HG03575 (cell line): ENCODE results near the gene NFAT5.

Source experiments
- ATAC-seq: cut with Tn5 transposase; IDR thresholded peaks from one replicate; pipeline ENCODE4 v1.9.1; 2021; ENCODE audit not compliant: unreplicated experiment, insufficient number of reproducible peaks, low FRiP score; ENCODE audit errors: extremely low read depth

NFAT5 gene

GRCh38 chr16:69672998-69673713 lies 107.4 kb downstream of the NFAT5 start:
- no peak for ATAC-seq

- no peak for ATAC-seq
Observed at GRCh38 chr16:69680358-69680757, 114.6 kb downstream of the NFAT5 start.

DNA sequence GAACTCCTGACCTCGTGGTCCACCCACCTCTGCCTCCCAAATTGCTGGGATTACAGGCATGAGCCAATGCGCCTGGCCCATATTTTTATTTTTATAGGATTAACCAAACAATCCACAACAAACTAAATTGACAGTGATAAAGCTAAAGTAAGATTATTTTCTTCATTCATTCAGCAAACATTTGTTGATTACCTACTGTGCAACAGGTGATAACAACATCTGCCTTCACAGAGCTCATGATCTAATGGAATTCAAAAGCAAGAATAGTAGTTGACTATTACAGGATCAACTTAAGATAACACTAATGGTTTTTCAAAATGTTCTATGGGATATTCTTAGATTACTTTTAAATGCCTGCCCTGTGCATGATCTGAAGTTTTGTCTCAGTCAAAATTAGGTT lies 122.8 kb downstream of the NFAT5 start:
- ATAC-seq = no peak

DNA sequence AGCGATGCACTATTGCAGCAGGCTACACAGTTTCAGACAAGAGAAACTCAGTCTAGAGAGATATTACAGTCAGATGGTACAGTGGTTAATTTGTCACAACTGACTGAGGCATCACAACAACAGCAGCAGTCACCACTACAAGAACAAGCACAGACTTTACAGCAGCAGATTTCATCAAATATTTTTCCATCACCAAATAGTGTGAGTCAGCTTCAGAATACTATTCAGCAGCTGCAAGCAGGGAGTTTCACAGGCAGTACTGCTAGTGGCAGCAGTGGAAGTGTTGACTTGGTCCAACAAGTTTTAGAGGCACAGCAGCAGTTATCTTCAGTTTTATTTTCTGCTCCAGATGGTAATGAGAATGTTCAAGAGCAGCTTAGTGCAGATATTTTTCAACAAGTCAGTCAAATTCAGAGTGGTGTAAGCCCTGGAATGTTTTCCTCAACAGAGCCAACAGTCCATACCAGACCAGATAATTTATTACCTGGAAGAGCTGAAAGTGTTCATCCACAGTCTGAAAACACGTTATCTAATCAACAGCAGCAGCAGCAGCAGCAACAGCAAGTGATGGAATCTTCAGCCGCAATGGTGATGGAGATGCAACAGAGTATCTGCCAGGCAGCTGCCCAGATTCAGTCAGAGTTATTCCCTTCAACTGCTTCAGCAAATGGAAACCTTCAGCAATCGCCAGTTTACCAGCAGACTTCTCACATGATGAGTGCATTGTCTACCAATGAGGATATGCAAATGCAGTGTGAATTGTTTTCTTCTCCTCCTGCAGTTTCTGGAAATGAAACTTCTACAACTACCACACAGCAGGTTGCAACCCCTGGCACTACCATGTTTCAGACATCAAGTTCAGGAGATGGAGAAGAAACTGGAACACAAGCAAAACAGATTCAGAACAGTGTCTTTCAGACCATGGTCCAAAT lies 126.5 kb downstream of the NFAT5 start:
- no peak for ATAC-seq

GRCh38 chr16:69693916-69694315 lies 128.2 kb downstream of the NFAT5 start:
- ATAC-seq = no peak

GRCh38 chr16:69698404-69698803 lies 132.6 kb downstream of the NFAT5 start:
- ATAC-seq = no peak

DNA sequence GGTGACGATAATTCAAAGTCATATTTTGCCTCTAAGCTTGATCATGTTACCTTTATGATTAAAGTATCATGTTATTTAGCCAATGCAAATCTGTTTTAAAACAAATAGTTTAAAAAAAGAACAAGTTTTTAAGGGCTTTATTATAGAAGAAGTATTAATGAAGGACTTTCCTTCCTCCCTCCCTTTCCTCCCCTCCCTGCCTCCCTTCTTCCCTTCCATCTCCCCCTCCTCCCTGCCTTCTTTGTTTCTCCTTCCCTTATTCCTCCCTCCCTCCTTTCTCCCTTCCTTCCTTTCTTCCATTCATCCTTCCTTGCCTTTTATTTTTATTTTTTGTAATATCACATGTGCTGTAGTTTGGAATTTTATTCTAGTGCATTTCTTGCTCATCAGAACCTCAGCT lies 134.1 kb downstream of the NFAT5 start:
- ATAC-seq = no peak

DNA sequence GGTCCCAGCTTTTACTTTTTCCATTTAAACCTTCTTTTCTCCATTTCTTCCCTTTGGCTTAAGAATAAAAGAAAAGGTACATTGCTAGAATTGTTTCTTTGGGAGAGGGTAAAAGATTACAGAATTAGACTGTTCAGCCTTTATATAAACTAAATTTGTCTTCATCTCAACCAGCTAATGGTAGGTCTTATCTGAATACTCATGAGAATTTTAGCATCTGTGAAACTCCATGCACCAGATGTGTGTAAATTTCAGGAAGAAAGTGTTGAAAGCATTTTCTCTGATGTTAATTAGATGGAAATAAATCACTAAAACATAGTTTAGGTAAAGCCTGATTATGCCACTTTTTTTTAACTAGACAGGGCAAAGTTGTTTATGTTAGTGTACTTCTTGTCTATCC lies 135.7 kb downstream of the NFAT5 start:
- ATAC-seq = no peak

- no peak for ATAC-seq
Observed at GRCh38 chr16:69701866-69702265, 136.1 kb downstream of the NFAT5 start.

GRCh38 chr16:69703638-69704037 lies 137.9 kb downstream of the NFAT5 start:
- ATAC-seq = no peak

GRCh38 chr16:69706256-69706974 lies 140.6 kb downstream of the NFAT5 start:
- no peak for ATAC-seq

- no peak for ATAC-seq
Observed at GRCh38 chr16:69706975-69707340, 141.2 kb downstream of the NFAT5 start.

- no peak for ATAC-seq
Observed at GRCh38 chr16:69707920-69708683, 142.3 kb downstream of the NFAT5 start.

- no peak for ATAC-seq
Observed at GRCh38 chr16:69709456-69710084, 143.8 kb downstream of the NFAT5 start.

- no peak for ATAC-seq
Observed at GRCh38 chr16:69711115-69711740, 145.5 kb downstream of the NFAT5 start.

DNA sequence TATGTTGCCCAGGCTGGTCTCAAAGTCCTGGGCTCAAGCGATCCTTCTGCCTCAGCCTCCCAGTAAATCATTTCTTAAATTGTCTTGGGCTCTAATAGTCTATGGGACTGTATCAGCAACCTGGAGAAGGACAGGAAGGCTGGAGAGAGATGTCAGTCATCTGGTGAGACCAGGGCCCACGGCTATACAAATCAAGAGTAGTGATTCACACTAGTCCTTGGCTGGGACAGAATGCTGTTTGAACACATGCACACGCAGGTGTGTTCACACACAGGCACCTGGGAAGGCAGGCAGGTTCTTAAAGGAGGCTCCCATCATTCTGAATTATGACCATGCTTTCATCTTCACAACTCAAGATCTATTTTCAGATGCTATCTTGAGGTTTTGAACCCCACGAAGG lies 146.5 kb downstream of the NFAT5 start:
- ATAC-seq = no peak

DNA sequence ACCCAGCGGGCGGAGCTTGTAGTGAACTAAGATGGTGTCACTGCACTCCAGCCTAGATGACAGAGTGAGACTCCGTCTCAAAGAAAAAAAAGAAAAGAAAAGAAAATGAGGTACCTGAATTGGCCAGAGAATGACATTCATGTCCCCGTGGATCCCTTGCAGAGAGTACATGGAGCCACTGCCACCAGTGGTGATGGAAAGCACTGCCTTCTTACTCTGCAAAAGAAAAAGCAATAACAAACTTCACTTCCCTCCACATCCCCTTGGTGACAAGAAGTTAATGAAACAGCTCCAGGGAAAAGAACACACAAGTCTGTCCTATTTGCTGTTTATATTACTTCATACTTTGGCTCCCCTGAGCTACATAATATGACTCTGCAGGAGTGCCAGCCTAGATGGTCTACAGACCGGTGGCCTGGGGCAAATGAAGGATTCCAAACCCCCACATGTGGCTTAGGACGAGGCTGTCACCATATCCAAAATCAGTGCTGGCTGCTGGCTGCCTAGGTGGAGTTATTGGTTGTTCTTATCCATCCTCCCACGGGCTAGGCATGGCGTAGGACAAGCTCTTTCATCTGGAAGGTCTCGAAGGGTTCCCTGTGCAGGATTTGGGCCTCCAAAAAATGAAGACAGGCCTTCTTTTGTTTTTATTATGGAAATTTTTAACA lies 147.3 kb downstream of the NFAT5 start:
- no peak for ATAC-seq

GRCh38 chr16:69717066-69717465 lies 151.3 kb downstream of the NFAT5 start:
- ATAC-seq = no peak
